GM21786 (cell line): ENCODE data around the gene SLC25A20.
A peak's percentile ranks its signal among the peaks of the same experiment; 100 is the strongest.
"Not testable (repeated sequence)": the region's sequence is repeated elsewhere in the genome, so short reads cannot be mapped to it uniquely, and the experiment has no call there.

ENCODE experiments used
- ATAC-seq: cut with Tn5 transposase; IDR thresholded peaks from one replicate; pipeline ENCODE4 v1.9.1; 2021; ENCODE audit not compliant: unreplicated experiment

The SLC25A20 gene

DNA sequence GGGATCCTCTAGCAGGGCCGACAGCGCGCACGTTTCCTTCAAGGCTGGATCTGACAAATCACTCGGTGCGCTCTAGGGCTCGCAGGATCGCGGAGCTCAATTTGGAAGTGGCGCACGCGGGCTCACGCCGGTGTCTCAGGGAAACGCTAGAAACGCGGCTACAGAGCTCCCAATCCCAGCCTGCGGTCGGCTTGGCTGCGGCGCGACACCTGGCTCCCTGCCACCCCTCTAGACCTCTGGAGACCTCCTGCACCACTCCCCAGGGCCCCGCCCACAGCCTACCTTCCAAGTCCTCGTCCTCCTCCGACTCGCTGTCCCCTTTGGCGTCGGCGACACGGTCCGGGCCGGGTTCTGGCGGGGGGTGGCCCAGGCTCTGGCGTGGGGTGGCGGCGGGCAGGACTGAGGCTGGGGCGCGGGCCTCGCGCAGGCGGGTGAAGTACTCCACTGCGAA is 51.6 kb downstream of the SLC25A20 start:
- ATAC-seq, result peak; percentile 34

DNA sequence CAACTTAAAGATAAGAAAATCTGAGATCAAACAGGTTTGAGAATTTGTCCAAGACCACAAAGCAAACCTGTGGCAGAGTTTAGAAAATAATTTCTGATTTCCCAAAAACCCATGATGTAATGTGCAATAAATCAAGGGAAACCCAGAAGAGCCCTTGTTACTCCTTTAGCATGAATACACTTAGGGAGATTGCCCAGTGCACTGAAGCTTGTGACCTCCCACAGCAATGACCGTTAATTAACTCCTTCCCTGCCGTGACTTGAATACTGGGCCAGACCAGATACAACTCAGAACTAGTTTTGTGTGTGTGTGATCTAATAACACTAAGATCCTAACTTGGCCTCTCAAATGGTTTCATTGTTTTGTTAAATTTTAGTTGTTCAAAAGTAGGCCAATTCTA is 53.5 kb downstream of the SLC25A20 start:
- ATAC-seq, result no peak

DNA sequence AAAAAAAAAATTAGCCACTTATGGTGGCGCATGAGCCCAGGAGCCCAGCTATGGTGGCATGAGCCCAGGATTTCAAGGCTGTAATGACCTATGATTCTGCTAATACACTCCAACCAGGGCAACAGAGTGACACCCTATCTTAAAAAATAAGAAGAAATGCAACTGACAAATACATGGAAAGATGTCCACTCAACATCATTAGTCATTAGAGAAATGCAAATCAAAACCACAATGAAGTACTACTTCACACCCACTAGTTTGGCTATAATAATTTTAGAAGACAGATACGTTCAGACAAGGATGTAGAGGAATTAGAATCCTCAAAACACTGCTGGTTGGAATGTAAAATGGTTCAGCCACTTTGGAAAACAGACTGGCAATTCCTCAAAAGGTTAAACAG is 61.5 kb downstream of the SLC25A20 start:
- ATAC-seq, result no peak

DNA sequence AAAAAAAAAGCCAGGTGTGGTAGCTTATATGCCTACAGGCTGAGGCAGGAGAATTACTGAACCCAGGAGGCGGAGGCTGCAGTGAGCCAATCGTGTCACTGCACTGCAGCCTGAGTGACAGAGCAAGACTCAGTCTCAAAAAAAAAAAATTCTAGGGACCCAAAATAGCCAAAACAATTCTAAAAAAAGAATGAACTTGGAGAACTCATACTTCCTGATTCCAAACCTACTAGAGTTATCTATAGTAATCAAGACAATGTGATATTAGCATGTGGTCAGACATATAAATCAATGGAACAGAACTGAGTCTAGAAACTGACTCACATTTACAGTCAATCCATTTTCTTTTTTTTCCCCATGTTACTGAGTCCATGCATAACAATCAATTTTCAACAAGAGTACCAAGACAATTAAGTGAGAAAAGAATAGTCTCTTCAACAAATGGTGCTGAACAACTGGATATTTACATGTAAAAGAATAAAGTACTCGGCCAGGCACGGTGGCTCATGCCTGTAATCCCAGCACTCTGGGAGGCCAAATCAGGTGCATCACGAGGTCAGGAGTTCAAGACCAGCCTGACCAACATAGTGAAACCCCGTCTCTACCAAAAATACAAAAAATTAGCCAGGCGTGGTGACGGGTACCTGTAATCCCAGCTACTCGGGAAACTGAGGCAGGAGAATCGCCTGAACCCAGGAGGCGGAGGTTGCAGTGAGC is 62.9 kb downstream of the SLC25A20 start:
- ATAC-seq, result no peak

DNA sequence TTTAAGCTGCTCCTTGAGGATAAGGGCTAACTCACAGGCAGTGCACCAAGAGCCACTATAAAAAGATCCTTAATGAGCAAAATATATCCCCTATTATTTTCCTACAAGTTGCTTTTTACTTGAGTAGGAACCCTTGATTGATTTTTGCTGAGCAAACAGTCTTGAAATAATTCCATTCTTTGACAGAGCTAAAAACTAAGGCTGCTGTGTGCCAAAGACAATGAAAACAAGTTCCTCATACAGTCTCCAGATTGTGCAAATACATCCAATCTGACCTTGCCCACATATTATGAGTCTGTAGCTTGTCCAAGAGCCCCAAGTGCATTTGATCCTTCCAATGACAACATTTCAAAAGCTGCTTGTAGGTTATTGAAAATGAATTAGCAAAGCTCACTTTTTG is 66.0 kb downstream of the SLC25A20 start:
- no peak for ATAC-seq

DNA sequence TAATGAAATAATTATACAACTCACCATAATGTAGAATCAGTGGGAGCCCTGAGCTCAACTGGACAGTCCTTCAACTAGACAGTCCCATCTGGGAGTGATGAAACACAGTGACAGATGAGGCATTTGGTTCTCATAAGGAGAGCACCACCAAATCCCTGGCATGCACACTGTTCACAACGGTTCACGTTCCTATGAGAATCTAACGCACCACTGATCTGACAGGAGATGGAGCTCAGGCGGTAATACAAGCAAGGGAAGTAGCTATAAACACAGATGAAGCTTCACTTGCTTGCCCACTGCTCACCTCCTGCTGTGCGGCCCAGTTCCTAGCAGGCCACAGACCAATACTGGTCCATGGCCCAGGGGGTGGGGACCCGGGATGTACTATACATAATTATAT is 68.0 kb downstream of the SLC25A20 start:
- no peak for ATAC-seq

DNA sequence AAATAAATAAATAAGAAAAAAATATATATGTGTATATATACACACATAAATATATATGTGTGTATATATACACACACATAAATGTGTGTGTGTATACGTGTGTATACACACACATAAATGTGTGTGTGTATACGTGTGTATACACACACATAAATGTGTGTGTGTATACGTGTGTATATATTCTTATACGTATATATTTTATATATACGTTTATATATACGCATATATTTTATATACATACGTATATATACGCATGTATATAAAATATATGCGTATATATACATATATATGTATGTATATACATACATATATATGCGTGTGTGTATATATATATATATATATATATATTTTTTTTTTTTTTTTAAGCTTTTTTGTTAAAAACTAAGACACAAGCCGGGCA is 69.2 kb downstream of the SLC25A20 start:
- not testable (repeated sequence) for ATAC-seq

DNA sequence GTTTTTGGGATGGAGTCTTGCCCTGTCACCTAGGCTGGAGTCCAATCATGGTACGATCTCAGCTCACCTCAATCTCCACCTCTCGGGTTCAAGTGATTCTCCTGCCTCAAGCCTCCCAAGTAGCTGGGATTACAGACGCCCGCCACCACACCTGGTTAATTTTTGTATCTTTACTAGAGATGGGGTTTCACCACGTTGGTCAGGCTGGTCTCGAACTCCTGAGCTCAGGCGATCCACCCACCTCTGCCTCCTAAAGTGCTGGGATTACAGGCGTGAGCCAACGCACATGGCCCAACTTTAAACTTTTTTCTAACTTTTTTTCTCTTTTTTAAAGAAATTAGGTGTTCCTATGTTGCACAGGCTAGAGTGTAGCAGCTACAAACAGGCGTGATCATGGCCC is 70.8 kb downstream of the SLC25A20 start:
- ATAC-seq, result not testable (repeated sequence)

DNA sequence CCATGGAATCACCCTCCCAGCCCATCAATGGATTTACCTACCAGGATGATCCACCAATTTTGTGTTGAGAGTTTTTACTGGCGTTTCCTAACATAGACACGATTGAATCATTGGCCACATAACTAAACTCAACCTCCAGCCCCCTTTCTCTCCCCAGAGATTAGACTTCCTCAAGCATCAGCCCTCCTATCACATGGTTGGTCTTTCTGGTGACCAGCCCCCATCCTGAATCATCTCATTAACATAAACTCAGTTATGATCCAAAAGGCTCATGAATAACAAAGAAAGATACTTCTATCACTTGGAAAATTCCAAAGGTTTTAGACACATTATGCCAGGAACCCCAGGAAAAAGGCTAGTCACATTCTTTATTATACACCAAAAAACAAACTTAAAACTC is 72.2 kb downstream of the SLC25A20 start:
- ATAC-seq, result no peak

DNA sequence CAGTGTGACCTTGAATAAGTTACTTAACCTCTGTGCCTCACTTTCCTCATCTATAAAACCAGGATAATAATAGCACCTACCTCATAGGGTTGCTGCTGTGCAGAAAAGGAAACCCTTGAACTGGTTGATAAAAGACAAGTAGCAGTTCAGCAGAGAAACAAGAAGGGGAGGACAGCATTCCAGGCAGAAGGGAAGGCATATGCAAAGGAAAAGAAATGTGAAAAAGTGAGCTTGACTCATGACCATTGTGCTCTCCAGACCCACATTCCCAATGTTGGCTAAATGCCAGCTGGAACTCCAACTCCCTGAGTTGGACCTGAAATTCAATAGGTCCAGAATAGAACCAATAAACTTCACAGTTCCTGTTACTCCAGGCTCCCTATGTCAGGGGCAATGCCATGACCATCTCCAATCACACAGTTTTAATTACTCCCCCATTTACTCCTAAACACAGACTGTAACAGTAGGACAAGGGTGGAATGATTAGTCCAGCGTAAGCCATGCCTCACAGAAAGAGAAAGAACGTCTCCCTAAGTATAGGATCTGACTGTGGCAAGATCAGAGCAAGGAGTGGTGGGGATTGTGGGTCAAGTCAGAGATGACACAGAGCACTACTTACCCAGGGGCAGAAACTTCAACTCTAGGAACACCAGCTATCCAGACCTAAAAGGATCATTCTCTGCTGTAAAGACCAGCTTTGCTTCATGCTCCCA is 77.9 kb downstream of the SLC25A20 start:
- no peak for ATAC-seq

DNA sequence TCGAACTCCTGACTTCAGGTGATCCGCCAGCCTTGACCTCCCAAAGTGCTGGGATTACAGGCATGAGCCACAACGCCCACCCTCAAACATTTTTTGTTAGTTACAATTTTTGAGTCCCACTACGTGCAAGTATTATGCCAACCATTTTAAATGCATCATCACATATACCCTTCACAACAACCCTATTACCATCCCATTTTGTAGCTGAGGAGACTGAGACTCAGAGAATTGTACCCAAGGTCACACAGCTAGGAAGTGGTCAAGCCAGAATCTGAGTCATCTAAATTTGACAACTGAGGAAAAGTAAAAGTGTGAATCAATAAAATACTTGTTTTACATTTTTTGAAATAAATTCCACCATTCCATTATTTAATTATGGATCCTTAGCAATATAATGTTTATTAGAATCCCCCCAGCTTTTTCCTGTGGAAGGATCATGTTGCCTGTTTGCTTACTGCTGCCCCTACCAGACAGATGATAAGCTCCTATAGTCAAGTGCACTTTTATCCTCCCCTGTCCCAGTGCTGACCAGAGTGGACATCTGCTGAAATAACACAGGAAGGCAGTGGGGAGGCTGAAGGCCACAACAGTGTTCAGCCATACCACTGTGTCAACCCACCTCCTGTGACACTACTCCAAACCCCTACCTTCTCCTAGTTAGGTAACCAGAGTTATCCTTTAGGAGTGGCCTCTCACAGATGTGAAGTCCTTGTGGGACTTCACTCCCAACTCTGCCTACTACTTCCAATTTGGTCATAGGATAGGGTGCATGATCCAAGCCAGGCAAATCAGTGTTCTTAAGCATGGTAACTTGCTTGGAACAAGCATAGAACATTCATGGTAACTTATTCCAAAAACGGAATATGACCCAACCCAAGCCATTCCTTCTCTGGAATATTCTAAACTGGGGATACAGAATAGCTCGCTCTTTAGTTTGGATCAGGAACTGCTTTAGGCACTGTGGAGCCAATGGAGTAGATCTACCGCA is 79.2 kb downstream of the SLC25A20 start:
- no peak for ATAC-seq

DNA sequence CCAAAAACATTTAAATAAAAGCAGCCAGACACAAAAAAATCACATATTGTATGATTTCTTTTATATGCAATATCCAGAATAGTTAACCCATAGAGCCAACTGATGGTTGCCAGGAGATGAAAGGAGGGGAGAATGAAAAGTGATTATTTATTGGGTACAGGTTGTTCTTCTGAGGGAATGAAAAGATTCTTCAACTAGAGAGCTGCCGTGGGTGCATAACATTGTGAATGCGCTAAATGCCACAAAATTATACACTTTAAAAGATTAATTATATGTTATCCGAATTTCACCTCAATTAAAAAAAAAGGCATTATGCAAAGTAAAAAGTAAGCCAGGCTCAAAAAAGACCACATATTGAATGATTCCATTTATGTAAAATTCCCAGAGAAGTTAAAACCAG is 87.2 kb downstream of the SLC25A20 start:
- no peak for ATAC-seq
